DOHH2 (cell line): ENCODE data around the gene NRXN3.

Experiments used
- H3F3A ChIP-seq: fragments of 200-600 bp; sonication (generic), shearing (Covaris generic); 2 replicates; pipeline ENCODE4 v1.6.0; 2016; ENCODE audit warnings: antibody characterized with exemption, mild to moderate bottlenecking; ENCODE audit not compliant: control insufficient read depth, insufficient read depth
- H3K27ac ChIP-seq: fragments of 200-600 bp; sonication (generic); 2 replicates; pipeline ENCODE4 v1.5.1; 2014; ENCODE audit warnings: low read depth, mild to moderate bottlenecking, low read length, moderate library complexity
- H3K27me3 ChIP-seq: fragments of 200-600 bp; sonication (generic); 2 replicates; pipeline ENCODE4 v1.6.1; 2014; ENCODE audit warnings: mild to moderate bottlenecking, low read length, mixed read lengths; ENCODE audit not compliant: control insufficient read depth
- H3K36me3 ChIP-seq: fragments of 200-600 bp; sonication (generic); 2 replicates; pipeline ENCODE4 v1.6.1; 2014; ENCODE audit warnings: mild to moderate bottlenecking, low read length, moderate library complexity, mixed read lengths; ENCODE audit not compliant: control insufficient read depth
- H3K4me1 ChIP-seq: fragments of 200-600 bp; sonication (generic); 2 replicates; pipeline ENCODE4 v1.6.1; 2014; ENCODE audit warnings: mild to moderate bottlenecking, low read length, mixed read lengths; ENCODE audit not compliant: control insufficient read depth
- H3K4me2 ChIP-seq: fragments of 200-600 bp; sonication (generic); 2 replicates; pipeline ENCODE4 v1.6.0; 2014; ENCODE audit warnings: mild to moderate bottlenecking, low read length, moderate library complexity
- H3K4me3 ChIP-seq: fragments of 200-600 bp; sonication (generic); 2 replicates; pipeline ENCODE4 v1.5.1; 2014; ENCODE audit warnings: mild to moderate bottlenecking, low read length, mixed read lengths
- H3K79me2 ChIP-seq: fragments of 200-600 bp; sonication (generic); 2 replicates; pipeline ENCODE4 v1.6.1; 2014; ENCODE audit warnings: mild to moderate bottlenecking, low read length, mixed read lengths; ENCODE audit not compliant: control insufficient read depth
- H3K9me2 ChIP-seq: fragments of 200-600 bp; sonication (generic); replicated peaks from 2 replicates; pipeline ENCODE4 v1.6.1; 2014; ENCODE audit warnings: mild to moderate bottlenecking, low read length, mixed read lengths; ENCODE audit not compliant: control insufficient read depth
- H3K9me3 ChIP-seq: fragments of 200-600 bp; sonication (generic); 2 replicates; pipeline ENCODE4 v1.6.1; 2014; ENCODE audit warnings: antibody characterized with exemption, low read length, mixed read lengths; ENCODE audit not compliant: control insufficient read depth, insufficient read depth
- H4K20me1 ChIP-seq: fragments of 200-600 bp; sonication (generic); 2 replicates; pipeline ENCODE4 v1.6.0; 2014; ENCODE audit warnings: low read depth, mild to moderate bottlenecking, antibody characterized with exemption, low read length, moderate library complexity; ENCODE audit not compliant: control insufficient read depth, insufficient read depth
- CTCF ChIP-seq: fragments of 200-600 bp; sonication (generic); IDR thresholded peaks from one replicate; pipeline ENCODE4 v1.5.1; 2014; ENCODE audit warnings: antibody characterized with exemption, mild to moderate bottlenecking, low read depth, low read length; ENCODE audit not compliant: poor library complexity, severe bottlenecking
- EZH2phosphoT487 ChIP-seq: fragments of 200-600 bp; sonication (generic); IDR thresholded peaks from 2 replicates; pipeline ENCODE4 v1.6.1; 2017; ENCODE audit warnings: borderline replicate concordance, mild to moderate bottlenecking, antibody characterized with exemption, low read length, moderate library complexity, mixed read lengths

Gene NRXN3

GRCh38 chr14:79602742-79603141 is 1432.6 kb downstream of the NRXN3 start:
- no peak overlapping the region for H3K4me3 ChIP-seq
- no peaks in the 10 kb centered on the region for H3F3A ChIP-seq
- no peak overlapping the region for H3K27ac ChIP-seq
- no peaks in the 10 kb centered on the region for H3K4me1 ChIP-seq
- no peak overlapping the region for H3K4me2 ChIP-seq
- H3K27me3 ChIP-seq, result no peaks in the 10 kb centered on the region
- no peaks in the 10 kb centered on the region for H4K20me1 ChIP-seq
- H3K9me2 ChIP-seq, result no peaks in the 10 kb centered on the region
- H3K36me3 ChIP-seq, result no peaks in the 10 kb centered on the region
- no peaks in the 10 kb centered on the region for H3K79me2 ChIP-seq
- no peak for TF ChIP-seq CTCF
- TF ChIP-seq EZH2phosphoT487, result no peak
- H3K9me3 ChIP-seq, result no peaks in the 10 kb centered on the region

GRCh38 chr14:79605849-79606248 is 1435.7 kb downstream of the NRXN3 start:
- Histone ChIP-seq H3K4me2 (no peak overlapping the region), H3K27ac (no peak overlapping the region), H3K79me2 (no peaks in the 10 kb centered on the region), H3K27me3 (no peaks in the 10 kb centered on the region), H3K36me3 (no peaks in the 10 kb centered on the region), H3K9me2 (no peaks in the 10 kb centered on the region), H3K4me3 (no peak overlapping the region), H4K20me1 (no peaks in the 10 kb centered on the region), H3K9me3 (no peaks in the 10 kb centered on the region), H3F3A (no peaks in the 10 kb centered on the region), H3K4me1 (no peaks in the 10 kb centered on the region)
- TF ChIP-seq CTCF (no peak), EZH2phosphoT487 (no peak)

GRCh38 chr14:79608446-79608845 is 1438.3 kb downstream of the NRXN3 start:
- H3K4me3 ChIP-seq, result no peak overlapping the region
- no peaks in the 10 kb centered on the region for H3K36me3 ChIP-seq
- no peaks in the 10 kb centered on the region for H4K20me1 ChIP-seq
- no peaks in the 10 kb centered on the region for H3K9me2 ChIP-seq
- H3K4me1 ChIP-seq, result no peaks in the 10 kb centered on the region
- no peaks in the 10 kb centered on the region for H3F3A ChIP-seq
- H3K4me2 ChIP-seq, result no peak overlapping the region
- H3K27me3 ChIP-seq, result no peaks in the 10 kb centered on the region
- H3K27ac ChIP-seq, result no peak overlapping the region
- TF ChIP-seq EZH2phosphoT487 (no peak), CTCF (no peak)
- H3K9me3 ChIP-seq, result no peaks in the 10 kb centered on the region
- no peaks in the 10 kb centered on the region for H3K79me2 ChIP-seq

- H3K9me2 ChIP-seq, result no peaks in the 10 kb centered on the region
- no peak overlapping the region for H3K4me3 ChIP-seq
- H3K4me1 ChIP-seq, result no peaks in the 10 kb centered on the region
- H3K27me3 ChIP-seq, result no peaks in the 10 kb centered on the region
- no peak overlapping the region for H3K27ac ChIP-seq
- H3K36me3 ChIP-seq, result no peaks in the 10 kb centered on the region
- TF ChIP-seq EZH2phosphoT487 (no peak), CTCF (no peak)
- H3K4me2 ChIP-seq, result no peak overlapping the region
- no peaks in the 10 kb centered on the region for H4K20me1 ChIP-seq
- no peaks in the 10 kb centered on the region for H3K79me2 ChIP-seq
- no peaks in the 10 kb centered on the region for H3K9me3 ChIP-seq
- no peaks in the 10 kb centered on the region for H3F3A ChIP-seq
Observed at GRCh38 chr14:79613625-79614024, 1443.5 kb downstream of the NRXN3 start.
